SU-DHL-6 (cell line): ENCODE data around the gene TTBK1.

Experiments used
- EZH2phosphoT487 ChIP-seq: fragments of 200-600 bp; sonication (generic), shearing (Covaris generic); conservative IDR thresholded peaks from 2 replicates; pipeline ENCODE4 v1.6.1; 2018; ENCODE audit warnings: mild to moderate bottlenecking, antibody characterized with exemption, low read length, moderate library complexity, mixed read lengths
- TF ChIP-seq, protein P1 (sequence below): fragments of 200-600 bp; sonication (generic); IDR thresholded peaks from one replicate; pipeline ENCODE4 v1.5.1; 2017; ENCODE audit warnings: antibody characterized with exemption, mild to moderate bottlenecking, low read length, moderate library complexity; ENCODE audit not compliant: insufficient read depth, poor library complexity, severe bottlenecking

DNA sequence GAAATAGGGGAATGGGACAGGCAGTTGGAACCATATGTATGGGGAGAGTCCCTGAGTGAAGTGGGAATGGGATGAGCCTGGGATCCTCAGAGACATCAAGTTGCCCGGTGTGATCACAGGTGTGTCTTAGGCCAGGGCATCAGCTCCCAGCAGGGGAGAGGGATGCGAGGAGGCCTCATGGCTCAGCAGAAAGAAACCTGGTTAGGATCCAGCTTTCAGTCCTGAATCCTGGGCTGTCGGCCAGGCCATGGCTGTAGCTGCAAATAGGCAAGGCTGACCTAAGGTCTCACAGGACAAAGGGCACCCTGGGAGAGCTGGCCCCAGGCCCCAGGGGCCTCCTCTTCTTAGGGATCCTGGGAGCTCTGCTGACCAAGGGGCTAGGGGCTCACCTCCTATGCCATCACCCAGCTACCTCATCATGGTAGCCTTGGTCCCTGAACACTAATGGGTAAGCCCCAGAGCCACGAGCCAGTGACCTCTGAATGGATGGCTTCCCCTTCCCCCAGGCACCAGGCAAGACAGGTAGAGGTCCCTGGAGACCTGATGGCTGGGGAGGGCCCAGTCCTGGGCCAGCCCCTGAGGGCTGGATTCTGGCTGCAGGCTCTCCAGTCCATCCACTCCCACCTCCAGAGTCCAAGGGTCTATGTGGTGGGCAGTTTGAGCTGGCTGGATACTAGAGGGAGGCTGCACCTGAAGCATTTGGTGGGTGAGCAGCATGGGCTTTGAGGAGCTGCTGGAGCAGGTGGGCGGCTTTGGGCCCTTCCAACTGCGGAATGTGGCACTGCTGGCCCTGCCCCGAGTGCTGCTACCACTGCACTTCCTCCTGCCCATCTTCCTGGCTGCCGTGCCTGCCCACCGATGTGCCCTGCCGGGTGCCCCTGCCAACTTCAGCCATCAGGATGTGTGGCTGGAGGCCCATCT is 54.6 kb downstream of the TTBK1 start, which contains the start of gene SLC22A7:
- TF ChIP-seq, protein P1, sequence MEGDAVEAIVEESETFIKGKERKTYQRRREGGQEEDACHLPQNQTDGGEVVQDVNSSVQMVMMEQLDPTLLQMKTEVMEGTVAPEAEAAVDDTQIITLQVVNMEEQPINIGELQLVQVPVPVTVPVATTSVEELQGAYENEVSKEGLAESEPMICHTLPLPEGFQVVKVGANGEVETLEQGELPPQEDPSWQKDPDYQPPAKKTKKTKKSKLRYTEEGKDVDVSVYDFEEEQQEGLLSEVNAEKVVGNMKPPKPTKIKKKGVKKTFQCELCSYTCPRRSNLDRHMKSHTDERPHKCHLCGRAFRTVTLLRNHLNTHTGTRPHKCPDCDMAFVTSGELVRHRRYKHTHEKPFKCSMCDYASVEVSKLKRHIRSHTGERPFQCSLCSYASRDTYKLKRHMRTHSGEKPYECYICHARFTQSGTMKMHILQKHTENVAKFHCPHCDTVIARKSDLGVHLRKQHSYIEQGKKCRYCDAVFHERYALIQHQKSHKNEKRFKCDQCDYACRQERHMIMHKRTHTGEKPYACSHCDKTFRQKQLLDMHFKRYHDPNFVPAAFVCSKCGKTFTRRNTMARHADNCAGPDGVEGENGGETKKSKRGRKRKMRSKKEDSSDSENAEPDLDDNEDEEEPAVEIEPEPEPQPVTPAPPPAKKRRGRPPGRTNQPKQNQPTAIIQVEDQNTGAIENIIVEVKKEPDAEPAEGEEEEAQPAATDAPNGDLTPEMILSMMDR, result no peak
- no peak for TF ChIP-seq EZH2phosphoT487
